ENCODE measurements around the gene ACSM2A.
"Not testable (repeated sequence)": the region's sequence is repeated elsewhere in the genome, so short reads cannot be mapped to it uniquely, and the experiment has no call there.

ACSM2A gene

DNA sequence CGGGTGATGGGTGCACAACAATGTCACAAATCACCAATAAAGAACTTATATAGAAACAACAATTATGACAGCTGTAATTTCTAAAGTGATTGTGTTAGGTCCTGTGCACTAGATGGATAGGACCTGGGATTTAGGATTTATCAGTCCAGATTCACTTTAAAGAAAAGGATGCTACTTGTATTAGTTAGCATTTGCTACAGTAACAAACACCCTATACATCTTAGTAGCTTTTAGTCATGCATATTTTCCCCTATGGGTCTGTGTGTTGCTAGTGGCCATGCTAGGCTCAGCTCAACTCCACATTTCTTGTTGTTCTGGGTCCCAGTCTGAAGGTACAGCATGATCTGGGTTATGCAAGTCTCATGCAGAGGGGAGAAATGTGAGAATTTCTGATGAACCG is 7.9 kb downstream of the ACSM2A start:
- DNase-seq = not testable (repeated sequence)

DNA sequence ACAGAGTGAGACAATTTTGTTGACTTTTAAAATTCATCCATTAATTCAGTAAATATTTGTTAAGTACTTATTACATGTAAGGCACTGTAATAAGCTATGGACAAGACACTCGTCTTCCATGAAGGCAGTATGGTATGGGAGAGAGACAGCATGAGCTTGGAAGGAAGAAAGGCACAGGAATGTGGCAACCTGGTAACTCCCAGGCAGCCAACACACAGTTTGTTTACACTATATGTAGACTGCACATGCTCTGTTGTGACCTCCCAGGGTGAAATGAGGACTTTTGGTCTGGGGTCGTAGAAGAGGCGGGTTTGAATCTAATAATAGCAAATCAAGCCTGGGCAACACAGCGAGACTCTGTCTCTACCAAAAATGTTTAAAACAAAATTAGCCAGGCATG is 9.0 kb downstream of the ACSM2A start:
- not testable (repeated sequence) for DNase-seq

DNA sequence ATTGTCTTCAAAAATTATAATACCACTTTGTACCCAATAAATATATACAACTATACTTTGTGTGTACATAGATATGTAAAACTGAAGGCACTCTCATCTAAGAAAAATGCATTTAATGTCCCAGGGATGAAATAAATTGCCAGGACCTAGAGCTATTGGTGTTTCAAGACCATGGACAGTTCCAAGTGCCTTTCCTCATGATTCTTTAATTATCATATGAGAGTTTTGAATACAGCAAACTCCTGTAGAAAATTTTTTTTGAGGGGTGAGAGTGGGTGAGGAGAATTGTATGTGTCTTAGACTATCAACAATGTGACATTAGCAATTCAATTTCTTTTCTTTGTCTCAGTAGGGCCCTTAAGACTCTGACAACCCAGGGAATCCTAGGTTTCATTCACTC is 17.6 kb downstream of the ACSM2A start:
- DNase-seq = not testable (repeated sequence)

DNA sequence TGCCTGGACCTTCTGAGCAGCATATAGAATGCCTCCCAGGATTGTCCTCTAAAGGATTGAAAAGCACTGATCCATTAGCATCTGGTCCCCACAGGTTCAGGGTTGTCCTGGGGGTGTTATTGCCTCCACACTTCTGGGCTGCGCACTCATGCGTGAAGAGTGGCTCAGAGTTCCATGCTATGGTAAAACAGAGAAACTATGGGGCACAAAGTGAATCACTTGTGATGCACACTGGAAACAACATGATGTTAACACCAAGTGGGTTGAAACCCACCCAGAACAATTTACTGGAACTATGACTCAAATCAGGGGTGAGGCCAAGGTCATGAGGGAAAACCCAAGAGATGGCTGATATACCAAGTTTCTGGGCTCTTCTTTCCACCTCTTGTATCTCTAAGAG is 18.6 kb downstream of the ACSM2A start:
- DNase-seq = not testable (repeated sequence)

DNA sequence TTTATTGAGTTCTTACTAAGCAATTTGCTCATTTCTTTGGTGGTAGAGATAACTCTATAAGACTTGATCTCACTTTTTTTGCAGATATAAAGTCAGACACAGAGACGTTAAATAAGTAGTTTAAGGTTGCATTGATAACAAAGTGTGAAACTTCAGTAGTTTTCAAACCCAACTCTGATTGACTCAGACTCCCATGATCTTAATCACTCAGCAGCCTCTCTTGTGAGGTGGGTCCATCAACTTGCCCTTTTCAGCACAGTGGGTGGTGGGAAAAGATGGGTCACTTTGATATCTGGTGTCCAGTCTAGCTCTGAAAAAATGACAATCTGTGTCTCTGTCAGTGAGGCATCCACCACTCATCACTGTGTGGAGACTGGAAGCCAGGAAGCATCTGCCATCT is 19.4 kb downstream of the ACSM2A start:
- not testable (repeated sequence) for DNase-seq

DNA sequence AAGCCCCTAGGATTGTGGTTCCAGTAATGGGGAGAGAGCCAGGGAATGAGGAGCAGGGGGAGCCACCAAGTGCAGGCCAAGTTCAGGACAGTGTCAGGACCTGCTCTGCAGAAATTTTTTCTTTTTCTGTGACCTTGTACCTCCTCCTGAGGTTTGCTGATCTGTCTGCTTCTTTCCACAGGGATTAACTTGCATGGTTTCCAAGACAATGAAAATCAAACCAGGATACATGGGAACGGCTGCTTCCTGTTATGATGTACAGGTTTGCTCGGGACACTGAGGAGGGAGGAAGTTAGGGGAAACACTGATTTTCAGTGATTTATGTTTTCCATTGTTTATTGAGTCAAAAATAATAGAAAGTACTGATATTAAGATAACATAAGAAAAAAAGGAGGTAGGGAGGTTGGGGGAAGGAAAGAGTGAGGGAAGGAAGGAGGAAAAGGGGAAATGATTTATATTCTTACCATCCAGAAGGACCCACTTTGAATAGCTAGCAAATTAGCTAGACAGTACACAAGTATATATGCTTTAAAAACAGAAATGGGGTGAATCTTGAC is 25.9 kb downstream of the ACSM2A start:
- not testable (repeated sequence) for DNase-seq

DNA sequence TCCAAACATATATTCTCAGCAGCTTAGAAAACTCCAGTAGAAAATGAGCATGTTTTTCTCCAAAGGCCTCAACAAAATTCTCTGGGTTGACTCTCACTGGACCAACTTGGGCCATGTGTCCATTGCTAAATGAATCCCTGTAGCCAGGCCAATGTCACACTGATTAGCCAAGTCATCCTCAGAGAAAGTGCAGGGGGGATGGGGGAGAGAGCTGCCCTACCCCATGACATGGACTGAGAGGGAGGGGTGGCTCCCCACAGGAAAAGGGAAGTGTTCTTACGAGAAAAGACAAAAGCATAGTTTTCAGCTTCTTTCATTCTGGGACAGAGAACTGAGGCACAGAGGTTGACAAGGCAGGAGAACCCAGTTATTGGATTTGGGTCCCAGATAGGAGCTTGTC is 32.7 kb downstream of the ACSM2A start:
- DNase-seq = not testable (repeated sequence)

DNA sequence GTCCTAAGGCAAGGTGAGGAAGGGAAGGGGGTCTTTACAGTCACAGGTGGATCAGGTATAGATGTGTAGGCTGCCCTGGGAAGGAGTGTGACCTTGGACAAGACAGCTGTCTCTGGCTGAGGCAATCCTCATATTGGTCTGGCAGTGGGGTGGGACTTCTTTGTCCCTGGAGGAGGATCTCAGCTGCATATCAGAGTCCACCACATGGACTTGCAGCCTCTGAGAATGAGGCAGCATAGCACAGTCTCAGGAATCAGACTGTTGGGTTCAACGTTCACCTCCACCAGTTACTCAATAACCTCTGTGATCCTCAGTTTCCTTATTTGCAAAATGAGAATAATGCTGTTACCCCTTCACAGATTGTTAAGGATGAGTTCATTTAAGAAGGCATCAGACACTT is 33.4 kb downstream of the ACSM2A start:
- DNase-seq = no peak

DNA sequence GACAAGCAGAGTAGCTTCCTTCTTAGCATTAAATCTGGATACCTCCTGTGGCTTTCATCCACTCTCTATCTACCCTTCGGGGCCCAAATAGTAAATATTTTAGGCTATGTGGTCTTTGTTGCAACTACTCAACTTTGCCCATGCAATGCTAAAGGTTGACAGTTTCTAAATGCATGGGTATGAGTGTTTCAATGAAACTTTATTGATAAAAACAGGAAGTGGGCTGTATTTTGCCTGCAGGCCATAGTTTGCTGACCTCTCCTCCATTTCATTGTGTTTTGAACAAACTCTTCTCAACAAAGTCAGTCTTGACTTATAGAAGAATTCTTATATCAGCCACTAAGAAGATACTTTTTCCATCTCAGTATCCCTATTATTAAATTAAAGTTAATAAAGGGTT is 34.1 kb downstream of the ACSM2A start:
- DNase-seq = no peak

DNA sequence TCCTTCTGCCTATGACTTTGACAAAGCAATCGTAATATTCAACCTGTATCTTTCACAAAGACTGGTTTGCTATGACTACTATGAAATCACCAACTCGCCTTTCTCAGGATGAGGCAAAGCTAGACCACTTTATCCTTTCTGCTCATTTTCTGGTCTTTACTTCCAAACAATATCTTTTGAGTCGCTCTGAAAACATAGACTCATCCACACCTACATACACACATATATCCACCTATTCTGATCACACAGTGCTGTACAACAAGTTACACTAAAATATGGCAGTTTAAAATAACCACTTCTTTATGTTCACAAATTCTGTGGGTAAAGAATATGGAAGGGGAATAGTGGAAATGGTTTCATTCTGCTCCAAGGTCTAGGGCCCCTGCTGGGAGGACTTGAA is 39.7 kb downstream of the ACSM2A start:
- DNase-seq = not testable (repeated sequence)

DNA sequence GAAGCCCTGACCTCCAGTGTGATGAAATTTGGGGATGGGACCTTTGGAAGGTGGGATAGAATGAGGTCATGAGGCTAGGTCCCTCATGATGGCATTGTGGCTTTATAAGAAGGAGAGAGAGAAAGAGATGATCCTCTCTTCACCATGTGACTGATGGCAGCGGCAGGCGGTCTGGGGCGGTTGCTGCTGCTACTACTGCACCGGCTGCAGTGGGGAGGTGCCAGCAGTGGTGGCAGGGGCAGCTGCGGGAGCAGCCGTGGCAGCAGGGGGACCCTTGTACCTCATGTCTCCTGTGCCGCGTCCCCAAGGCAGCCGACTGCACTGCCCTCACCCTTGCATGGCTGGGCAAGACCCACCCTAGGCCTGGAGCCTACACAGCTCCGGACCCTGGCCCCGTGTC is 40.1 kb downstream of the ACSM2A start:
- DNase-seq = not testable (repeated sequence)

DNA sequence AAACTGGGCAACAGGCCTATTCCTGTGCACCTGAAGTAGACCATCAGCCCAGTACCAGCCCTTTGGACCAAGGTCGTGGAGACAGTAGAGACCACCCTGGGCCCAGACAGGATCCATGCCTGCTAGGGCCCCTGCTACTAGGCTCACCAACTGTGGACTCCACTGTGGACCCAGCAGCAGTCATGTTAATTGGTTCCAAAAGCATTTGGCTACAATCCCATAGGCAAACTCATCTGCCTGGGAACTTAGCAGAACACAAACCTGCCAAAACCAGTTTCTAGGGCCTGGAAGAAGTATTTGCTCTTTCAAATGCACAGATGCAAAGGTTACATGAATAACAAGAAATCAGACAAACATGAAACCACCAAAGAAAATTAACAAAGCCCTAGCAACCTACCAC is 53.1 kb downstream of the ACSM2A start:
- no peak for DNase-seq

DNA sequence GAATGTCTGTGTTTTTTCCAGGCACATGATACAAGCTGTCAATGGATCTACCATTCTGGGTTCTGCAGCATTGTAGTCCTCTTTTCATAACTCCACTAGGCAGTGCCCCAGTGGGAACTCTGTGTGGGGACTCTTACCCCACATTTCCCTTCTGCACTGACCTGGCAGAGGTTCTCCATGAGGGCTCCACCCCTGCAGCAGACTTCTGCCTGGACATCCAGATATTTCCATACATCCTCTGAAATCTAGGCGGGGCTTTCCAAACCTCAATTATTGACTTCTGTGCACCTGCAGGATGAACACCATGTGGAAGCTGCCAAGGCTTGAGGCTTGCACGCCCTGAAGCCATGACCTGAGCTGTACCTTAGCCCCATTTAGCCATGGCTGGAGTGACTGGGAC is 56.0 kb downstream of the ACSM2A start:
- DNase-seq = no peak

DNA sequence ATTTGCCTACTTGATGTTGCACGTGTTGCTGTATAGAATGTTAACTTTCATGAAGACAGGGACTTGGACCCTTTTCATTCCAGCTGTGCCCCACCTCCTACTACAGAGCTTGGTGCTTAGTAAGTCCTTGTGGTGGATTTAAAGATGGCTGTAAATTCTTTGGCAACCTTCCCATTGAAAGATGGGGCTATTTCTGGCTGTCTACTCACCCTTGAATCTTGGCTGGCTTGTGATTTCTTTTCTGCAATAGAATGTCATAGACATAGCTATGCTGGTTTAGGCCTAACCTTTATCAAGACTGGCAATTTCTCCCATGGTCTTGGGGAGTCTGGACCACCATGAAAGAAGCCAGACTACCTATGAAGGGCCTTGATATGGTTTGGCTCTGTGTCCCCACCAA is 59.0 kb downstream of the ACSM2A start:
- no peak for DNase-seq

DNA sequence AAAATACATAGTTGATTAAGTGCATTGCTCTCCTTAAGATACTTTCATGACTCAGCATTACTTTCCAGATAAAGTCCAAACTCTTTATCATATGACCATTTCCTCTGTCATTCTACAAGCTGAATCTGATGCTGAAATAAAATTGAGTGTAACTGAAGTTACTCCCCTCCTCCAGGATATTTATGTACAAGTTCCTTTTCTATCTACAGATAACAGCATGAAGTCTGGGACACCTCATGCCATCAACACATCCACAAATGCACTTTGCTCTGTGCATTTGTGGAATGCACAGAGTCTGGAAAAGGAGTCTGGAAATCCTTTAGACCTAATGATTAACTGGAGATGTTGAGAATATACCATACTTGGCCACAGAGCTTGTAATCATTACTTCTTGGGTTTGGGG is 64.4 kb downstream of the ACSM2A start:
- no peak for DNase-seq

DNA sequence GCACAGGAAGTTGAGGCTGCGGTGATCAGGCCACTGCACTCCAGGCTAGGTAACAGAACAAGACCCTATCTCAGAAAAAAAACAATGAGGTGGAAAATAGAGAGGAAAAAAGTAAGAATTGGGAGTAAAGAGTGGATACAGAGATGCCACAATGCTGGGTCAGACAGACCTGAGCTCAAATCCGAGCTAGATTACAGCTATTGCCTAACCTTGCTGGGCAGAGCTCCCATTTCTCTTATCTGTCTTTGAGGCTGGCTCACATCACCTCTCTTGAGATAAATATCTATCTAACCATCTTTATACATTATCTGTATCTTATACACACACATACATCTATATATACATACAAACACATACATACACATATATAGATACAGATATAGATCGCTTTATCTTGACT is 65.8 kb downstream of the ACSM2A start:
- DNase-seq = no peak

DNA sequence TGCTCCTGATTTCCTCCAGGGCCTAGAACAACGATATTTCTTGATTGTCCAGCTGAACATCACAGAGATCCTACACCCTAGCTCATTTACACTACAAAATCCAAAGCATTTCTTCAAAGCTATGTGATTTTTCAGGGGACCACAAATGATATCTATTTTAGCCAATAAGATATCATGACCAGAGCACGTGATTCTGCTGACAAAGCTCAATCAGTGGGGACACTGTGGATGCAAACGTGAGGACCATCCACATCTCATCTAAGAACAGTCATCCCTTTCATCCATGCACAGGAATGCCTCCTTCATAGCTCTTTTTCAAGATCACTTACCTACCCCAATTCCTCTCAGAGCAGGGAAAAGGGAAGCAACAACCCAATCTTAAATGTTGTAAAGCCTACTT is 67.9 kb downstream of the ACSM2A start:
- no peak for DNase-seq

DNA sequence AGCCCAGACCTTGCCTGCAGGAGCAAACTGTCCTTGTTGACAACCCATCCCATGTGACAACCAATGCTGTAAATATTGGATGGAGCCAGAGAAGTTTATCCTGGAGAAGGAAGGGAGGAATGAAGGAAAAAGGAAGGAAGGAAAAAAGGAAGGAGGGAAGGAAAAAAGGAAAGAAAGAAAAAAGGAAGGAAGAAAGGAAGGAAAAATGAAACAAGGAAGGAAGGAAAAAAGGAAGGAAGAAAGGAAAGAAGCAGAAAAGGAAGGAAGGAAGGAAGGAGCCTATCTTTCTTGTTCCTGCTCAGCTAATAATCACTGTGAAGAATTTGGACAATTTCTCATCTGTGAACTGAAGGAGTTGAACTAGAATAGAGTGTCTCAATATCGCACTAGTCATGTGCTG is 68.8 kb downstream of the ACSM2A start:
- DNase-seq = no peak

DNA sequence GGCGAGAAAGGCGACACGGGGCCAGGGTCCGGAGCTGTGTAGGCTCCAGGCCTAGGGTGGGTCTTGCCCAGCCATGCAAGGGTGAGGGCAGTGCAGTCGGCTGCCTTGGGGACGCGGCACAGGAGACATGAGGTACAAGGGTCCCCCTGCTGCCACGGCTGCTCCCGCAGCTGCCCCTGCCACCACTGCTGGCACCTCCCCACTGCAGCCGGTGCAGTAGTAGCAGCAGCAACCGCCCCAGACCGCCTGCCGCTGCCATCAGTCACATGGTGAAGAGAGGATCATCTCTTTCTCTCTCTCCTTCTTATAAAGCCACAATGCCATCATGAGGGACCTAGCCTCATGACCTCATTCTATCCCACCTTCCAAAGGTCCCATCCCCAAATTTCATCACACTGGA is 80.5 kb downstream of the ACSM2A start:
- DNase-seq = not testable (repeated sequence)

DNA sequence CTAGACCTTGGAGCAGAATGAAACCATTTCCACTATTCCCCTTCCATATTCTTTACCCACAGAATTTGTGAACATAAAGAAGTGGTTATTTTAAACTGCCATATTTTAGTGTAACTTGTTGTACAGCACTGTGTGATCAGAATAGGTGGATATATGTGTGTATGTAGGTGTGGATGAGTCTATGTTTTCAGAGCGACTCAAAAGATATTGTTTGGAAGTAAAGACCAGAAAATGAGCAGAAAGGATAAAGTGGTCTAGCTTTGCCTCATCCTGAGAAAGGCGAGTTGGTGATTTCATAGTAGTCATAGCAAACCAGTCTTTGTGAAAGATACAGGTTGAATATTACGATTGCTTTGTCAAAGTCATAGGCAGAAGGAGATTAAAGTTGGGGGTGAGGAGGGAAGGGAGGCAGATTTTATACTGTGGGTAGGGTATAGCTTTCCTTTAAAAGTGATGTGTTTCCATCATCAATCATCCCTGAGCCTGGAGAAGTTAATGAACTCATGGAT is 81.0 kb downstream of the ACSM2A start:
- not testable (repeated sequence) for DNase-seq

DNA sequence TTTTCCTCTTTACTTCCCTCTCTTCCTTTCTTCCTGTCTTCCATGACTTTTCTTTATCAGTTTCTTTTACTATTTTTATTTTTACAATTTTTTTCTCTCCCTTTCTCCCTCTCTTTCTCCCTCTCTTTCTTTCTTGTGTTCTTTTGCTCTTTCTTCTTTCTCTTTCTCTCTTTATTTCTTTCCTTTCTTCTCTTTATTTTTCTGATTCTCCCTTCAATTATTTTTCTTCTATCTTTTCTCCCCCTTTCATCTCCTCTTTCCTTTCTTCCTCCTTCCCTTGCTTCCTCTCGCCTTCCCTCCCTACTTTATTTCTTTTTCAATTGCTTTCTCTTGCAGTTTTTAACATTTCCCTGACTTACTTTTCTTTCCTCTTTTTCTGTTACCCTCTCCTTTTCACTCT is 85.3 kb downstream of the ACSM2A start:
- not testable (repeated sequence) for DNase-seq
